ENCODE data around the gene HOXB5.

DNA sequence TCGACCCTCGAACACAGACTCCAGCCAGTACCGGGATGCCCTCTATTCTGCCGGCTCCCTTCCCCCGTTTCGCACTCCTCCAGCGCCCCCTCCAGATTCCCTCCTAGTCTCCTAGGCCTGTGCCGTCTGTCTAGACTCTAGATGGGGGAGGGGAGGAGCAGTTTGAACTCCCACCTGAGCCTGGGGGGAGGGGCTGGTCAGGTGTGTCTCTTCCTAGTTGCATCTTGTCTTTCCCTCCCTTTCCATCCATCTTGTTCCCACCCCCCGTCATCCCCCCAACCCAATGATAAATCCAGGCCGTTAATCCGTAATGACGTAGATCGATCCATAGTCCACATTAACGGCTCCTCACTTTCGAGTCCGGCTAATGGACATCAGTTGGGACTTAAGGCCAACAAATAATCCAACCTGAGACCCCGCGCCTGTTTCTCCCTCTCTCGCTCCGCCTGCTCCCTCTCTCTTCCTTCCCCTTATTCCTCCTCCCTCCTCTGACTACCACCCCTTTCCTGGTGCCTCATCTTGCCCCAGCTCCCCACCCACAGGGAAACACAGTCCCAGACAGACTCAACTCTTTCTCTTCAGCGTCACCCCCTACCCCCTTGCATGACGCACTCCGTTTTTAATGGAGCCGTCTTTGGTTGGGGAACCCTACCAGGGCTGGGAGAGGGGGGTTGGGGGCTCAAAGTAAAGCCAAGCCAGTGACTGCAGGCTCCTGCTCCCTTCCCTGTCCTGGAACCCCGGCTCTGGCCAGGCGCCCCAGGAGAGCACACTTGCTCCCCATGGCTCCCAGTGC is 3.4 kb upstream of the HOXB5 start:
- no peak for TF ChIP-seq POLR2A (IDR thresholded peaks at IDR 0.05)
- TF ChIP-seq, protein P1, sequence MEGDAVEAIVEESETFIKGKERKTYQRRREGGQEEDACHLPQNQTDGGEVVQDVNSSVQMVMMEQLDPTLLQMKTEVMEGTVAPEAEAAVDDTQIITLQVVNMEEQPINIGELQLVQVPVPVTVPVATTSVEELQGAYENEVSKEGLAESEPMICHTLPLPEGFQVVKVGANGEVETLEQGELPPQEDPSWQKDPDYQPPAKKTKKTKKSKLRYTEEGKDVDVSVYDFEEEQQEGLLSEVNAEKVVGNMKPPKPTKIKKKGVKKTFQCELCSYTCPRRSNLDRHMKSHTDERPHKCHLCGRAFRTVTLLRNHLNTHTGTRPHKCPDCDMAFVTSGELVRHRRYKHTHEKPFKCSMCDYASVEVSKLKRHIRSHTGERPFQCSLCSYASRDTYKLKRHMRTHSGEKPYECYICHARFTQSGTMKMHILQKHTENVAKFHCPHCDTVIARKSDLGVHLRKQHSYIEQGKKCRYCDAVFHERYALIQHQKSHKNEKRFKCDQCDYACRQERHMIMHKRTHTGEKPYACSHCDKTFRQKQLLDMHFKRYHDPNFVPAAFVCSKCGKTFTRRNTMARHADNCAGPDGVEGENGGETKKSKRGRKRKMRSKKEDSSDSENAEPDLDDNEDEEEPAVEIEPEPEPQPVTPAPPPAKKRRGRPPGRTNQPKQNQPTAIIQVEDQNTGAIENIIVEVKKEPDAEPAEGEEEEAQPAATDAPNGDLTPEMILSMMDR (IDR thresholded peaks at IDR 0.05): no peak

Measured in testis (tissue), 2 donors.